NB4 (cell line): ENCODE measurements around the gene TMEM45A.

ENCODE experiments used
- CTCF ChIP-seq: IDR thresholded peaks from one replicate; pipeline ENCODE4 v1.5.1; 2012; ENCODE audit warnings: low read depth, low read length
- MAX ChIP-seq: IDR thresholded peaks from 2 replicates; pipeline ENCODE4 v1.6.1; 2011; ENCODE audit warnings: low read depth, low read length
- MYC ChIP-seq: IDR thresholded peaks from 2 replicates; pipeline ENCODE4 v1.6.1; 2011; ENCODE audit warnings: low read depth, low read length
- POLR2A ChIP-seq: IDR thresholded peaks from 2 replicates; pipeline ENCODE4 v1.6.1; 2011; ENCODE audit warnings: mild to moderate bottlenecking; ENCODE audit not compliant: insufficient read length; ENCODE audit errors: extremely low read depth

GRCh38 chr3:100537646-100538338, 45.4 kb downstream of the TMEM45A start:
- TF ChIP-seq CTCF, result no peak
- no peak for TF ChIP-seq POLR2A
- TF ChIP-seq MYC, result no peak
- no peak for TF ChIP-seq MAX
